Inferior parietal cortex (tissue), 1 donor: ENCODE results near the gene GGNBP2.
A peak's percentile ranks its signal among the peaks of the same experiment; 100 is the strongest.
"Not testable (repeated sequence)": the region's sequence is repeated elsewhere in the genome, so short reads cannot be mapped to it uniquely, and the experiment has no call there.

Experiments
- DNase-seq: peaks from one replicate; pipeline ENCODE4 v3.0.0-alpha.2; 2016; ENCODE audit errors: extremely low spot score

The GGNBP2 gene, protein sequence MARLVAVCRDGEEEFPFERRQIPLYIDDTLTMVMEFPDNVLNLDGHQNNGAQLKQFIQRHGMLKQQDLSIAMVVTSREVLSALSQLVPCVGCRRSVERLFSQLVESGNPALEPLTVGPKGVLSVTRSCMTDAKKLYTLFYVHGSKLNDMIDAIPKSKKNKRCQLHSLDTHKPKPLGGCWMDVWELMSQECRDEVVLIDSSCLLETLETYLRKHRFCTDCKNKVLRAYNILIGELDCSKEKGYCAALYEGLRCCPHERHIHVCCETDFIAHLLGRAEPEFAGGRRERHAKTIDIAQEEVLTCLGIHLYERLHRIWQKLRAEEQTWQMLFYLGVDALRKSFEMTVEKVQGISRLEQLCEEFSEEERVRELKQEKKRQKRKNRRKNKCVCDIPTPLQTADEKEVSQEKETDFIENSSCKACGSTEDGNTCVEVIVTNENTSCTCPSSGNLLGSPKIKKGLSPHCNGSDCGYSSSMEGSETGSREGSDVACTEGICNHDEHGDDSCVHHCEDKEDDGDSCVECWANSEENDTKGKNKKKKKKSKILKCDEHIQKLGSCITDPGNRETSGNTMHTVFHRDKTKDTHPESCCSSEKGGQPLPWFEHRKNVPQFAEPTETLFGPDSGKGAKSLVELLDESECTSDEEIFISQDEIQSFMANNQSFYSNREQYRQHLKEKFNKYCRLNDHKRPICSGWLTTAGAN

GRCh38 chr17:36544307-36545076 lies at the start of gene GGNBP2:
GGNBP2 (plus strand) TSS chr17:36544919; CDS start chr17:36545725, 806 bp downstream.
- peak; percentile 78 for DNase-seq

DNA sequence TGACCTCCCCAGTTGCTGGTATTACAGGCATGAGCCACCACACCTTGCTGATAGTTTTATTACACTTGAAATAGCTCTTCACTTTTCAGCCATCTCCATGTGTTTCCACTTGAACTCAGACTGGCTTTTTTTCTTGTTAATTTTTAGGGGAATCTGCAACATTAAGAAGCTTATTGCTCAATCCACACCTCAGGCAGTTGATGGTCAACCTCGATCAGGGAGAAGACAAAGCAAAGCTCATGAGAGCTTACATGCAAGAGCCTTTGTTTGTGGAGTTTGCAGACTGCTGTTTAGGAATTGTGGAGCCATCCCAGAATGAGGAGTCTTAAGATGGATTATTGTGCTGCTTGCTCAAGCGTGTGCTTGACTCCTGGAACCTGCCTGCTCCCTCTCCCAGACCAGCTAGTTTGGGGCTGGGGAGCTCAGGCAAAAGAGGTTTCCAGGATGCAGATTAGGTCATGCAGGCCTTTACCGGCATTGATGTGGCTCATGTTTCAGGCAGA lies 49.6 kb upstream of the GGNBP2 start:
- DNase-seq = no peak

- DNase-seq = peak; percentile 45
Observed at GRCh38 chr17:36496018-36496789, 48.5 kb upstream of the GGNBP2 start.

DNA sequence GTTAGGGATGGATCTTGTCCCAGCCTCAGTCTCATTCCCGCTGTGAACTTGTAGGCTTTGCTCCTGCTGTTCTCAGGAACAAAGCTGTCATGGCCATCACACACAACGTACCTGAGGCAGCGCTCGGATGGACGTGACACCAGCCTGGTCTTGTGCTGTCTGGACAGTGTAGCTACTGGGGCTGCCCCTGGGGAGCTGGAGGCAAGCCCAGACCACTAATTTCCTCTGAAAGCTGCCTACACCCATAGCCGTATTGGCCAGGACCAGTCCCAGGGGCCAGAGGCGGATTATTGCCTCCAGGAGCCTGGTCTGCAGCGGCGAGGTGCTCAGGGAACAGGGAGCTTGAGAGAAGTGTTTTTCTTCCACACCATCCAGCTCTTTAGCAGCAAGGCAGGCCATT lies 46.6 kb upstream of the GGNBP2 start:
- no peak for DNase-seq

- DNase-seq = no peak
Observed at GRCh38 chr17:36498560-36499300, 46.0 kb upstream of the GGNBP2 start.

DNA sequence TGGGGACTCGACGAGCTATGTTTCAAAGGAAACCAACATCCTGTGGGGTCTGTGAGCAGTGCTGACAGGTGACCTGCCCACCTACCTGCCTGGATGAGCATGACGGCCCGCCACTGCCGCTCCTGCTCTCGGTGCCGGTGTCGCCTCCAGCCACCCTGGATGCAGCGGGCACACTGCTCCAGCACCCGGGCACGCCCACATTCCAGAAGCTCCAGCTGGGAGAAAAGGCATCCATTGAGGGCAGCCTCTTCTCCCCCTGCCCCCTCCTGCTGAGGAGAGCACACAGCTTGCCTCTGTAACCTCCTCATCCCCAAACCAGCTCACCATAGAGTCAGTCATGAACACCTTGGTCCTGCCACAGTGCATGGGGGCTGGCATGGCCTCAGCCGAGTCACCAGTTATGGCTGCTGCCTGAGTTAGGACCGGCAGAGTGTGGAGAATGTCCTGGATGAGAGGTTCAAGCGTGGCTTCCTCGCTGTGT lies 43.9 kb upstream of the GGNBP2 start:
- DNase-seq = no peak

DNA sequence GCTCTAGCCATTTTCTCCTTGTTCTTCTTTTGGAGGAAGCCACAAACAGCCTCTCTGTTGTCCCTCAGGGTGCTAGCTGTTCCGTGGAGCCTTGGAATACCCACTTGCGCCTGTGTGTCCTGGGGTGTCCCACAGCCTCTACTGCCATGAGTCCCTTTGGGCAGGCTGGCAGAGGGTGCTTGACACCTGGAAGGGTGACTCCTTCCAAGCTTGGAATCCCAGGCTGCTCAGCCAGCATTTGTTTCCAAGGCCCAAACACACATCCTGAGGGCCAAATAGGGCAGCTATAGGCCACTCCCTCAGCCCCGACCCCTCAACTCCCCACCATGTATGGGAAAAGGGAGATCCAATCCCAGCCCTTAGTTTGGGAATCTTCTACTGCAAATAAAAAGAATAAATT lies 43.4 kb upstream of the GGNBP2 start:
- no peak for DNase-seq

GRCh38 chr17:36501963-36502362 lies 42.8 kb upstream of the GGNBP2 start:
- no peak for DNase-seq

DNA sequence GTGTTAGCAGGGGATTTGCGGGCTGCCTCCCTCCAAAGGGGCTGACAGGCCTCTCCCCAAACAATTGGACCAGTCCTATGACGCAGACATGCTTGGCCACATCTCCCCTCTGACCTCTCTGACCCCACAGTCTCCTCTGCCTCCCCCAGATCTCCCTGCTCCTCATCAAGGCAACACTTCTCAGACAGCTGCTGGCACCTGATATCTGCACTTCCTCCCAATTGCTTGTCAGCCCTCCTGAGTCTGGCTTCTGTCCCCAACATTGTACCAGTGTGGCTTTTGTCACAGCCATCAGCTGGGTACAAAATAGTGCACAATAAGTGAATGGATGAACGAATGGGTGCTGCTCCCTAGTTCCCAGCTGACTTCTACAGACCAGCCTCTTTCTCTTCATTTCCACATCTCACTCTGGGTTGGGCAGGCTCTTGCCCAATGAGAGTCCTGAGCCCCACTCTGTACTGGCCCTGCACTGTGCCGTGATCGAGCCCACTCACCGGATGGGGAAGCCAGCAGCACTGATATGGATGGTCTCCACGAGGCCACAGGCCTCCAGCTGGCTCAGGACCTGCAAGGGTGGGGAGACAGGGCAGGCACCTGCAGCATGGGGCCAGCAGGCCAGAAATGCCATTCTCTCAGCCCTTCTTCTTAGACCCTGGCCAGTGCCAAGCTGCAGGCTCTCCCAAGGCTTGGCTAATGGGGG lies 41.1 kb upstream of the GGNBP2 start:
- DNase-seq = no peak

DNA sequence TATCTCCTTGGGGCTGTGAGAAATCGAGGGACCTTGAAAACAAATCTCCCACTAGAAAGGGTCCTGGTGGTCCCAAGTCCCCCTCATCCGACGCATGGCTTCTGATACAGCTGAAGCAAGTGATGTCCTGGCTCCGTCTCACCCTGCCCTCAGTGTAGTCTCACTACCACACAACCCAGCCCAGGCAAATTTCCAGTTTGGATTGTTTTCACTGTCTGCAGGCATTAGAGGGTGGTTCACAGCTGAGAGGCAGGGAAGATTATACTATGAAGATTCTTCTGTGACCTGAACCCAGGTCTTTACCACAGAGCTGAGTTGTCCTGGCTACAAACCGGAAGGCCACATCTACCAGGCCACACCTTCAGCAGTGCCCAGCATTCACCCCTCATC lies 40.6 kb upstream of the GGNBP2 start:
- no peak for DNase-seq

DNA sequence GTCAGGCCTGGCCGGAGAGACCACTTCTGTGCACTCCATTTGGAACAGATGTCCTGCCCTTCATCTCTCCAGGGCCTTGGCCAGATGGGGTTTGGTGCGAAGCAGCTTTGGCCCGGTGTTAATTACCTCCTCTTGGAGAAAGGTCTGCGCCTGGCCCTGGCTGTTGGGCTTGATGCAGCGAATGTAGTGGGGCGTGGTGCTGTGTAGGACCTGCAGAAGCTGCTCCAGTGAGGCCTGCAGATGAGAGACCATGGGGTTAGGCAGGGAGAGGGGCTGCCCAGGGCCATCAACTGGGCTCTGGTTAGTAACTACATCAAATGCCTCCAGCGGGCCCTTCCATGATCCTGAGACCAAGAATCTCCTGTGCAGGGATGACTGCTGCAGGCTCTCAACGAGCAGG lies 39.5 kb upstream of the GGNBP2 start:
- no peak for DNase-seq

DNA sequence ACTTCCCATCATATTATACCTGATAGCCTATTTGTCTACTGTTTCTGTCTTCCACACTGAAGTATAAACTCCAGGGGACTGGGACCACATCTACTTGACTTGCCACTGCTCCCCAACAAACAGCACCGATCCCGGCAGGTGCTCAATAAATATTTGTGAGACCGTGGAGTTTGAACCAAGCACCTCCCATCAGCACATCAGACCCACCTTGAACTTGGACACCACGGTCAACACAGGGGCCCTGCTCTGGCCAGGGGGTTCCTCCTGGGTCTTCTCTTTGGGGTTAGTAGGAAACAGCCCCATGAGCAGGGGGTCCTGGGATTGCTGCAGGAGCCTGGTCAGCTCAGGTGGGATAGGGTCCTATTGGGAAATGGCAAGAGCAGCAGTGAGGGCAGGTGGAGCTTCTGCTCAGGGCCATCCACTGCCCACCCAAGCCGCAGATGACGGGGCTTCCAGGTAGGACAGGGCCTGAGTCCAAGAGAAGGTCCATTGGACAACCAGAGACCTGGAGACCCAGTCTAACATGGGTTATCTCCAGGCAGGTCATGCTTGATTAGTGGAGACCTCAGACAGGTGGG lies 38.4 kb upstream of the GGNBP2 start:
- no peak for DNase-seq

GRCh38 chr17:36506831-36507230 lies 37.9 kb upstream of the GGNBP2 start:
- DNase-seq = no peak

DNA sequence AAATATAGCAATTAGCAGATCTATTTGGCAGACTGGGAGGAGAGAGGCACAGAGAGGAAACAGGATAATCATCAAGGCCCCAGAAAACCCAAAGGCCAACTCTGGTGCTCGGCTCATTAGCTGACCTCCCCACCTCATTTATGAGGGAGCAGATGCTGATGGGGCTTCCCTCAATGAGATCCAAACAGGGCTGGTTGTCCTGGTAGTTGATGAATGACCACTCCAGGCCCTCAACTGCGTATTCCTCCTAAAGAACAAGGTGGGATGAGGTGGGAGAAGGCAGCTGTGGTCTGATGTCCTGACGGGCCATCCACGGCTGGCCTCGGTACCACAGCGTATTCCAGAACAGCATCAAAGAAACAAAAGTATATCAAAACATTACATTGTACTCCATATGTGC lies 37.5 kb upstream of the GGNBP2 start:
- DNase-seq = no peak

GRCh38 chr17:36508439-36508838 lies 36.3 kb upstream of the GGNBP2 start:
- DNase-seq = not testable (repeated sequence)

DNA sequence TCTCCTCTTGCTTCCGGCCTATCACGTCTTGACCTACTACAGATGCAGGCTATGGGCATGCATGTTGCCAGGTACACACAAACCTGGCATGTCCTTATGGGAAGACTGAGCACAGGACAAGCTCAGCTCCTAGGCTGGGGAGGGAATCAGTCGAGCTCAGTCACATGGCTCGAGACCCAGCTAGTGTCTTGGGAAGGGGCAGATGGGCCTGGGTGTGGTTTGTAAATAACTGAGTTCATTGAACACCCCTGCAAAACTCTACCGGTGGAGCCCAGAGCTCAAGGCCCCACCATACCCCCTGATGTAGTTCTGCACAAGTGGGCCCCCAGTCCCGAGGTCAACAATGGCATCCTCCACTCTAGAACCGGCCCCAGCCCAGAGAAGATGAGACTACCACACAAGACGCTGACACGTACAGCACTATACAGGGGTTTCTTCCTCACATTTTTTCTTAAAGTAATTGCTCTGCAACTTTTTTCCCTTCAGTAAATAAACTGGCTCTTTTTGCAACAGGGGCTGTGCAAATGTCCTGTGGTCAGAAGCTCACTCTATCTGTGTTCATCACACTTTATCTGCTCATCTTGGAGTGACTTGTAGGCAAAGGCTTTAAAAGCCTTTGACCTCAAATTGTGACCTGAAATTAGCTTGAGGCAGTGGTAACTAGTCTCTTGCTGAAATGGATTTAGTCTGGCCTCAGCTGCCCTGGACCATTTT lies 35.3 kb upstream of the GGNBP2 start:
- no peak for DNase-seq

GRCh38 chr17:36510636-36511035 lies 34.1 kb upstream of the GGNBP2 start:
- no peak for DNase-seq

GRCh38 chr17:36511216-36511615 lies 33.5 kb upstream of the GGNBP2 start:
- no peak for DNase-seq

DNA sequence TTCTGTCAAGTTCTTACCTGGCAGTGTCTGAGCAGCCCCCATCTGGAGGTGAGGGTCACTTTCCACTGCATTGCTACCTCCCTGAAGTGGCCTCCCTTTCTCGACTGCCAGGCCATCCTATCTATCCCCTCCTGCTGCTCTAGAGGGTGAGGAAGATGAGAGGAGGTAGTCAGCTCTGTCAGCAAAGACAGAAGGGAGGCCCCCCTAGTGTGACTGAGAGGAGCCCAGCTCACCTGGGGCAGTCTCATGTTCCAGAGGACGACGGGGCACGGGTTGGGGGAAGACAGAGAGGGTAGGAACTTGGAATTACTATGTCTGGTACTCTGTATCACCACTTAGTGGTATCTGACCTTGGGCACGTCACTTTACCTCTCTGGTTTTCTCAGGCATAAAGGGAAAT lies 32.1 kb upstream of the GGNBP2 start:
- DNase-seq = no peak
